SK-N-SH treated with all-trans-retinoic acid at 6 μM for 48 hours (cell line): Measurements from ENCODE around the gene OSCP1.

Source experiments
- ARNTL ChIP-seq: fragments of 450-650 bp; formaldehyde crosslinking; IDR thresholded peaks from 2 replicates; pipeline ENCODE4 v1.5.0; 2020; ENCODE audit warnings: low read depth, mild to moderate bottlenecking, moderate library complexity, borderline replicate concordance
- CSRNP3 ChIP-seq: fragments of 250-450 bp; sonication (Bioruptor Pico); IDR thresholded peaks from 2 replicates; pipeline ENCODE4 v1.5.1; 2021; ENCODE audit warnings: mild to moderate bottlenecking, moderate library complexity
- ESRRG ChIP-seq: fragments of 250-450 bp; sonication (Bioruptor Pico); IDR thresholded peaks from 2 replicates; pipeline ENCODE4 v1.6.1; 2021; ENCODE audit warnings: mild to moderate bottlenecking
- PPARA ChIP-seq: fragments of 250-450 bp; sonication (Bioruptor Pico); IDR thresholded peaks from 2 replicates; pipeline ENCODE4 v1.5.0; 2020; ENCODE audit warnings: mild to moderate bottlenecking, borderline replicate concordance
- RARB ChIP-seq: fragments of 250-450 bp; sonication (Bioruptor Pico); IDR thresholded peaks from 2 replicates; pipeline ENCODE4 v1.8.0; 2021; ENCODE audit warnings: mild to moderate bottlenecking, moderate library complexity
- TSHZ2 ChIP-seq: fragments of 250-450 bp; sonication (Bioruptor Pico); IDR thresholded peaks from 2 replicates; pipeline ENCODE4 v1.5.0; 2020; ENCODE audit warnings: mild to moderate bottlenecking, moderate library complexity
- ZC3H10 ChIP-seq: fragments of 250-450 bp; sonication (Bioruptor Pico); IDR thresholded peaks from 2 replicates; pipeline ENCODE4 v1.5.1; 2021; ENCODE audit warnings: mild to moderate bottlenecking, moderate library complexity
- ZFP3 ChIP-seq: fragments of 250-450 bp; sonication (Bioruptor Pico); IDR thresholded peaks from 2 replicates; pipeline ENCODE4 v1.5.0; 2020; ENCODE audit warnings: mild to moderate bottlenecking, moderate library complexity
- ZFP30 ChIP-seq: fragments of 450-650 bp; formaldehyde crosslinking; IDR thresholded peaks from 2 replicates; pipeline ENCODE4 v1.5.0; 2022; ENCODE audit warnings: mild to moderate bottlenecking, moderate library complexity

GRCh38 chr1:36479505-36480051 is 29.3 kb upstream of the OSCP1 start:
- no peak for TF ChIP-seq ZFP3 (CRISPR knock-in tag)
- TF ChIP-seq PPARA (CRISPR knock-in tag), result no peak
- TF ChIP-seq TSHZ2 (CRISPR knock-in tag), result no peak
- no peak for TF ChIP-seq ARNTL
- TF ChIP-seq ESRRG, result no peak
- no peak for TF ChIP-seq RARB (CRISPR knock-in tag)
- TF ChIP-seq ZFP30, result no peak
- no peak for TF ChIP-seq CSRNP3
- TF ChIP-seq ZC3H10 (CRISPR knock-in tag), result no peak
